GM18498 (cell line): ENCODE results near the gene SEM1.
A peak's percentile ranks its signal among the peaks of the same experiment; 100 is the strongest.
"Not testable (repeated sequence)": the region's sequence is repeated elsewhere in the genome, so short reads cannot be mapped to it uniquely, and the experiment has no call there.

Source experiments
- ATAC-seq: cut with Tn5 transposase; IDR thresholded peaks from one replicate; pipeline ENCODE4 v1.9.1; 2021; ENCODE audit warnings: mild to moderate bottlenecking, moderate library complexity; ENCODE audit not compliant: unreplicated experiment

Gene SEM1

GRCh38 chr7:96709381-96710228 is at the start of gene SEM1:
Gene SEM1 (minus strand): TSS chr7:96709846. CDS start chr7:96709763, 83 bp downstream.
- peak; percentile 90 for ATAC-seq

- not testable (repeated sequence) for ATAC-seq
These were observed 48.2 kb upstream of the SEM1 start for GRCh38 chr7:96757880-96758279.

- no peak for ATAC-seq
These were observed 37.8 kb upstream of the SEM1 start for GRCh38 chr7:96747418-96747940.

- ATAC-seq: no peak
These were observed 30.5 kb upstream of the SEM1 start for GRCh38 chr7:96740130-96740529.

- ATAC-seq: no peak
These were observed 30.0 kb upstream of the SEM1 start for GRCh38 chr7:96739609-96740008.

- no peak for ATAC-seq
These were observed 29.5 kb upstream of the SEM1 start for GRCh38 chr7:96739167-96739566.

- ATAC-seq: no peak
These were observed 29.1 kb upstream of the SEM1 start for GRCh38 chr7:96738705-96739104.

- no peak for ATAC-seq
These were observed 28.0 kb upstream of the SEM1 start for GRCh38 chr7:96737545-96738050.

- ATAC-seq: no peak
These were observed 24.7 kb upstream of the SEM1 start for GRCh38 chr7:96734343-96734742.

- no peak for ATAC-seq
These were observed 20.2 kb upstream of the SEM1 start for GRCh38 chr7:96729820-96730219.

- no peak for ATAC-seq
These were observed 18.5 kb upstream of the SEM1 start for GRCh38 chr7:96728139-96728538.

GRCh38 chr7:96727534-96728088 is 18.0 kb upstream of the SEM1 start:
- no peak for ATAC-seq

- no peak for ATAC-seq
These were observed 14.0 kb upstream of the SEM1 start for GRCh38 chr7:96723622-96724021.

GRCh38 chr7:96722928-96723327 is 13.3 kb upstream of the SEM1 start:
- not testable (repeated sequence) for ATAC-seq

- no peak for ATAC-seq
These were observed 11.2 kb upstream of the SEM1 start for GRCh38 chr7:96720843-96721242.

- no peak for ATAC-seq
These were observed 9.5 kb upstream of the SEM1 start for GRCh38 chr7:96719164-96719563.

GRCh38 chr7:96718107-96719003 is 8.7 kb upstream of the SEM1 start:
- no peak for ATAC-seq

GRCh38 chr7:96713037-96713436 is 3.4 kb upstream of the SEM1 start:
- ATAC-seq: no peak

- no peak for ATAC-seq
These were observed 898 bp upstream of the SEM1 start for GRCh38 chr7:96710544-96710943.

- ATAC-seq: peak; percentile 6
These were observed 774 bp downstream of the SEM1 start for GRCh38 chr7:96708872-96709271.
